Occipital lobe (tissue), 2 donors: ENCODE measurements around the gene QRICH2. TPM values are rescaled to one million over a fixed set of nuclear protein-coding genes. Genes with fewer than 3 reads are reported as not detected.
"Not testable (repeated sequence)": the region's sequence is repeated elsewhere in the genome, so short reads cannot be mapped to it uniquely, and the experiment has no call there.

Experiments
- DNase-seq: peaks from one replicate; lab custom pipeline; 2025; lab: John Stamatoyannopoulos, UW
- total RNA-seq: library from RNA; depleted of rRNA; stranded (reverse); fragments of >200 nt; gene quantifications from one replicate; pipeline ENCODE4 v1.2.3, GENCODE V29; 2014

The QRICH2 gene
- total RNA-seq, 1 donor from 2014 or later = 6.1 TPM

DNA sequence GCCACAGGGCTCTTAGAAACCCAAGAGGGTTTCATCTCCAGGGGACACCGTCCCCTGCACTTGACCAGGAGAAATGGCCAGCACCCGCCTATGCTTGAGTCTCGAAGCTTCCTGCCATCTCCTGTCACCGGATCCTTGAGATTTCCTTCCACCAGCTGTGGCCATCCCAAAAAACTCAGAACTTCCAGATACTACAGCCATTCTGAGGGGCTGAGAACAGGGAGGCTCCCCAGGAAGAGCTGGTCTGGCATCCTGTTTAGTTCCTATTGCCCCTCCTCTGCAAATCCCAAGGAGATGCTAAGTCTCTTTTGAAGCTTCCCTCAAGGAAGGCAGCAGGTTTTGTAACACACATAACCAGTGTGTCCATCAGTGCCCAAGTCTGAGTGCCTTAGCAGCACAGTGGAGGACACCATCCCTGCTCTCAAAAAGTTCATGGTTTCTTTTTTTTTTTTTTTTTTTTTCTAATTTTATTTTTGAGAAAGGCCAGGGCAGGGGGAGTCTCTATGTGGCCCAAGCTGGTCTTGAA is 41.0 kb downstream of the QRICH2 start:
- no peak for DNase-seq

GRCh38 chr17:76266244-76266938 is 41.7 kb downstream of the QRICH2 start:
- no peak for DNase-seq

GRCh38 chr17:76265624-76266243 is 42.3 kb downstream of the QRICH2 start:
- DNase-seq = no peak

DNA sequence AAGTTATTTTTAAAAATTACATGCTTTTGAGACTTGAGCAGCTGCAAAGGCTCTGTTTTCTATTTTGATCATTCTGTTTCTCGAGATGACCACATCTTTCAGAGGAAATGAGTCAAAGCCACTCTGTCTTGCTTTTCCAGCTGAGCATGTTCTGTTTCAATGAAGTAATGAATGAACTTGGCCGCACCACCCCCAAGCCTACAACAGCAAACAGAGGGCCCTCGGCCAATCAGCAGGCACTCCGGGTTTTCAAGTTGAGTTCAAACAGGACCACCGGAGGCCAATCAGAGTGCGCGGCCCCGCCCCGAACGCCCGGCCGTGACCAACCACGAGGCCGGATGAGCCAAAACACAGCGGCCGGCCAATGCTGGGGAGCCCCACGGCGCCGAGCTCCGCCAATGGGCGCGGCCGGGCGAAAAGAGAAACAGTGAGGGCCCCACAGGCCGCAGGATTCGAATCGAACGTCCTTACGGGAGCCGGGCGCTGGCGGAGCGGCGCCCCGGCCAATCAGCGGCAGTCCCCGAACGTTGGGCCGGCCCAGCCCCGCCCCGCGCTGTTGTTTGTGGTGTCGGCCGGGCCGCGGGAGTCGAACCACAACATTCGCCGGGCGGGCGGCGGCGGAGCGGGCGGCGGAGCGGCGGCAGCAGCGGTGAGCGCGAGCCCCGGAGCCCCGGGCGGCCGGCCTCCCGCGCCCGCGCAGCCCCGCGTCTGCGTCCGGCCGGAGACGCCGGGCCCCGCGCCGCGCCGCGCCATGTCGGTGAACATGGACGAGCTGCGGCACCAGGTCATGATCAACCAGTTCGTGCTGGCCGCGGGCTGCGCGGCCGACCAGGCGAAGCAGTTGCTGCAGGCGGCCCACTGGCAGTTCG is 43.1 kb downstream of the QRICH2 start, which contains the start of gene UBALD2:
Gene UBALD2, plus strand, starts transcription at position 594 of the 869 bp plus-strand sequence. Its CDS starts 158 bp downstream, at position 752.
- peak; percentile 99 for DNase-seq

GRCh38 chr17:76264425-76264754 is 43.7 kb downstream of the QRICH2 start:
- DNase-seq = no peak

DNA sequence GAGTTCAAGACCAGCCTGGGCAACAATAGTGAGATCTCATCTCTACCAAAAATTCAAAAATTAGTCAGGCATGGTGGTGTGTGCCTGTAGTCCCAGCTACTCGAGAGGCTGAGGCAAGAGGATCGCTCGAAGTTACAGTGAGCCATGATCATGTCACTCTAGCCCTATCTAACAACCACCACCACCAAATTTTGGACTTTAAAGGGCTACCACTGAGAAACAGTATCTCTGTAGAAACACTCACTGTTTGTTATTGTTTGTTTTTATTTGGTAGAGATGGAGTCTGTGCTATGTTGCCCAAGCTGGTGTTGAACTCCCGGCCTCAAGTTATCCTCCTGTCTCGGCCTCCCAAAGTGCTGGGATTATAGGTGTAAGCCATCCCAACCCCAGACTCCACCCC is 44.2 kb downstream of the QRICH2 start:
- DNase-seq = no peak

GRCh38 chr17:76262732-76263344 is 45.2 kb downstream of the QRICH2 start:
- DNase-seq = no peak

- DNase-seq = peak; percentile 21
These were observed 46.5 kb downstream of the QRICH2 start for GRCh38 chr17:76261421-76262215.

DNA sequence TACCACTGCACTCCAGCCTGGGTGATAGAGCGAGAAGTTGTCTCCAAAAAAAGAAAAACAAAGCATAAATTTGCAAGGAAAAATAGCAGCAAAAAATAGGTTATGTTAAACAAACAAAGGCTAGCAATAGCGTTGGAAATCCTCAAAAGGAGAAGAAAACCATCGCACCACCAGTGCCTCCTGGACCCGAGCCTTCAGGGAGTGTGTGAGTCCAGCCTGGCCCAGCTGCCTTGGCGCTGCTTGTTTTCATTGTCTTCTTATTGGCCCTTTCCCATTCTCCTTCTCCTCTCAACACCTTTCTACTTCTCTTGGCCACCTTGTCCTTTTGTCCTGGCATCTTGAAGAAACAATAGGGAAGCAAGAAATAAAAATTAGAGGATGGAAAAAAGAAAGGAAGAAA is 47.4 kb downstream of the QRICH2 start:
- no peak for DNase-seq

- DNase-seq = no peak
These were observed 47.9 kb downstream of the QRICH2 start for GRCh38 chr17:76260220-76260619.

GRCh38 chr17:76256430-76257050 is 51.5 kb downstream of the QRICH2 start:
- DNase-seq = not testable (repeated sequence)

DNA sequence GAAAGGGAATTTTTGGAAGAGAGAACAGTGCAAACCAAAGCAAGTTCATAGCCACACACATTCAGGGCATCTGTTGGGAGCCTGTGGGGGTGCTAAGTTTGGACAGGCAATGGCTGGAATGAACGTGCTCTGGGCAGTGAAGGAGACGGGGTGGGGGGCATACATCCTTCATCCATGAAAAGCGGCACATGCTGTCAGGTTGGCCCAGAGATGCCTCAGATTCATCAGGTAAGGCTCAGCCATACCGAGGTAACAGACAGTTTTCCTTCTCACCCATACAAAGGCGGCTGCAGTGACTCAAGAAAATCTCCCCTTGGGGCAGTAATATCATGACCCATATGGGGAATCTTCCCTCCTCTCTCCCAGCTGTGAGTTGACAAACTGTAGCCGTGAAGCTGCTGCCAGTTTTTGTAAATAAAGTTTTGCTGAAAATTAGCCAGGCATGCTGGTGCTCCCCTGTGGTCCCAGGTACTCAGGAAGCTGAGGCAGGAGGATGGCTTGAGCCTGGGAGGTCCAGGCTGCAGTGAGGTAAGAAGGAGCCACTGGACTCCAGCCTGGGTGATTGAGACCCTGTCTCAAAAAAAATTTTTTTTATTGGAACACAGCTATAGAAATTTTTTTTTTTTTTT is 52.2 kb downstream of the QRICH2 start:
- DNase-seq = no peak

DNA sequence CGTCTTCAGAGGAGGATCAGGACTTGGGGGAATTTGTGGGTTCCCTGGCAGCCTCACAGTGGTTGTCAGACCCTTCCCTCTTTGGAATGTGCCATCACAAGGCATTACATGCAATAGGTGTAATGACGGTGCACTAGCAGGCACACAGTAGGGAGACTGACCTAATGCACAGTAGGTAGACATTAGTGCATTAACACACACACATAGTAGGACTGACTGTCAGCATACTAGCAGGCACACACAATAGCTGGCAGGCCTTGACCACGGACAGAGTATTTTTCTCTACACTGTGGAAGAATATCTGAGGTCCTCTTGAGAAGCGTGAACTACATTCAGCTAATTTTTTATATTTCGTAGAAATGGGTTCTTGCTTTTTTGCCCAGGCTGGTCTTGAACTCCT is 53.8 kb downstream of the QRICH2 start:
- DNase-seq = no peak

DNA sequence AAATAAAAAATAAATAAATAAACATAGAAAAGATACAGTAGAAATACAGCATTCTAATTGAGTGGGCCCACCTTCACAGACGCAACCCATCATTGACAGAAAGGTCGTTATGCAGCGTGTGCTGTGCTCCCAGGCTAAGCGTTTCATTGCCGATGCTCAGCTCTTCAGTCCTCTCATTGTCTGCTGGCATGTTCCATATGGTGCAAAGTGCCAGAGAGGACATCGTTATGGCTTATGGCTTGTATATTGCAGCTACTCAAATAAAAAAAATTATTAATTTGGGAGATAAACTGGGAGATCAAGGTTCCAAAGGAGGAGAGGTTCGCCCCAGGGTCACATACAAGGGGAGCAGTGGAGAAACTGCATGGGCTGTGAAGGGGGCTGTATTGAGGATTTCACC is 54.2 kb downstream of the QRICH2 start:
- no peak for DNase-seq

DNA sequence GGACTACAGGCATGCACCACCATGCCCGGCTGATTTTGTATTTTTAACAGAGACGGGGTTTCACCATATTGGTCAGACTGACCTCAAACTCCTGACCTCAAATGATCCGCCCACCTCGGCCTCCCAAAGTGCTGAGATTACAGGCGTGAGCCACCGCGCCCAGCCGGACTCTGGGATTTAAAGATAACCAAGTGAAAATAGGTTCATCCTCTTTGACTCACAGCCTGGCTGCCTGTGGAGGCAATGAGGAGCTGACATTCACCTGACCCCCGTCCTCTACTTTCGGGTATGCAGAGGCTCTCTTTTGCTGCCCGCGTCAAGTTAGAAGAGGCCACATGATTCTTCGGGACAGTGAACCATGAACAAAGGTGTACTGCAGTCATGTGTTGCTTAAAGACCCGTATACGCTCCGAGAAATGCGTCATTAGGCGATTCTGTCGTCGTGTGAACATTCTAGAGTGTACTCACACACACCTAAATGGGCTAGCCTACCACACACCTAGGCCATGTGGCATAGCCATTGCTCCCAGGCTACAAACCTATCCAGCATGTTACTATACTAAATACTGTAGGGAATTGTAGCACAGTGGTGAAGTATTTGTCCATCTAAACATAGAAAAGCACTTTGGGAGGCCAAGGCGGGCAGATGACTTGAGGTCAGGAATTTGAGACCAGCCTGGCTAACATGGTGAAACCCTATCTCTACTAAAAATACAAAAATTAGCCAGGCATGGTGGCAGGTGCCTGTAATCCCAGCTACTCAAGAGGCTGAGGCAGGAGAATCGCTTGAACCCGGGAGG is 54.9 kb downstream of the QRICH2 start:
- not testable (repeated sequence) for DNase-seq

DNA sequence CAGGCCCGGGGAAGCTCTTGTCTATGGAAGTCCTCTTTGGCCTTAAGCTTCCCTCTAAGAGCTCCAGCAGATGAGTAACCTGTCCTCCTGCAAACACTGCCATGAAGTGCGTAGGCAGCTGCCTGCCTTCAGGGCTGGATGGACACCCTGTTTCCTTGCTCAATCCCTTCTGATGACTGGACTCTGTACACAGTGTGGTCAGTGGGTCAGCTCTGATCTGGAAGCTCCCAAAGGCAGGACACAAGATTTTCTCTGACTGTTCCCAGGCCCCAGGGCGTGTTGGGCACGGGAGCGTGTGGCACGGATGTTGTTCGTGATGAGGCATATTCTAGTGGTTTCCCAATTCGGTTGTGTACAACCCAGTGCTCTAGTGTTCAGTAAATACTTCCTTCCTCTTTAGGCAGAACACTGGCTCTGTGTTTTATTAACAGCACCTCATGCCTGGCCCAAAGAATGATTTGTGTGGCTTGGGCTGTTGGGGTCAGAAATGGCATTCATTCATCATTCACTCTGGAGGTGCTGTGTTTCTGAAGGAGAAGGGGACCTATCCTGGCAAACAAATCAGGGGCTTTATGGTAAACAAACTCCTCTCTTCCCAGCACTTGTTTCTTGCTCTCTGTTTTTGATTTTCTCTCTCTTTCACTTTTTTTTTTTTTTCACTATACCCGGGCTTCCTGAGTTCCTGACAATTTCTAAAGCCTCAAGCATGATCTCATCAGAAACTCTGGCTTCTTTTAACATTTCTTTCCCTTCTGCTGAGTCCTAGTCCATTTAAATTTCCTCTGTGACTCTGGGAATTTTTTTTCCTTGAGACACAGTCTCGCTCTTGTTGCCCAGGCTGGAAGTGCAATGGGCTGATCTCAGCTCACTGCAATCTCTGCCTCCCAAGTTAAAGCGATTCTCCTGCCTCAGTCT is 55.8 kb downstream of the QRICH2 start:
- DNase-seq = no peak

DNA sequence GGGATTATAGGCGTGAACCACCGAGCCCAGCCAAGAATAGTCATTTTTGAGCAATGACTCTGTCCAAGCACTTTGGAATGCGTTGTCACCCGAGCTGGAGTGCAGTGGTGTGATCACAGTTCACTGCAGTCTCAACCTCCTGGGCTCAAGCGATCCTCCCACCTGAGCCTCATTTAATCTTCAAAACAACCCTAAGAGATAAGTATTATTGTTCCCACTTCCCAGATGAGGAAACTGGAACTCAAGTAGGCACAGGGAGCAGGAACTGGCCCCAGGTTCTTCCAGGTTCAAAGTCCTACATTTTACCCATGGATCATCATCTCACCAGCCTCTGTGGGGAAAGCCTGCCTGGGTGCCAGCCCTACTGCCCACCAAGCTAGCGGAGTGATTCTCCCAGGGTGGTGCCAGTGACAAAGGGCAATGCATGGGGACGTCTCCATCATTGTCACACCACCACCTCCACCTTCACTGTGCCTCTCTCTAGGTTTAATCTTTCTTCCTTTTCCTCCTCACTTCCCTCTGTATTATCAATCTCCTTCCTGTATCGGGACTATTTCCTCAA is 56.5 kb downstream of the QRICH2 start:
- no peak for DNase-seq

DNA sequence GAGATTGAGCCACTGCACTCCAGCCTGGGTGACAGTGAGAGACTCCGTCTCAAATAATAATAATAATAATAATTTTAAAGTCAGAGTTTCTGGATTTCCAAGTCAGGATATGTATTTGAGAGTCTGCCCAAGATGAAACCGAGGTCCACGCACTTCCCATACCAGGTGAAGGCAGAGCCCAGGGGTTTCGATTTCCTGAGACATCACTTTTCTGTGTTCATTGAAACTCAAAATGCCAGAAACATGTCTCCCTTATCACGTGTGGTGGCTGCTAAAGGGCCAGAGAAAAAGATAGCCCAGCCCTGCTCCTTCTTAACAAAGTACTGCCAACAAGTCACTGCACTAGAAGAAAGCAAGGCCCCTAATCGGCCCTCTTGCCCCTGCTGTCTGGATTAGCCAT is 57.9 kb downstream of the QRICH2 start:
- DNase-seq = no peak
